ENCODE measurements around the gene TCF12. TPM values are rescaled to one million over a fixed set of nuclear protein-coding genes. Genes with fewer than 3 reads are reported as not detected.

The TCF12 gene
- total RNA-seq, 1 donor from 2014 or later, result 33.2 TPM

DNA sequence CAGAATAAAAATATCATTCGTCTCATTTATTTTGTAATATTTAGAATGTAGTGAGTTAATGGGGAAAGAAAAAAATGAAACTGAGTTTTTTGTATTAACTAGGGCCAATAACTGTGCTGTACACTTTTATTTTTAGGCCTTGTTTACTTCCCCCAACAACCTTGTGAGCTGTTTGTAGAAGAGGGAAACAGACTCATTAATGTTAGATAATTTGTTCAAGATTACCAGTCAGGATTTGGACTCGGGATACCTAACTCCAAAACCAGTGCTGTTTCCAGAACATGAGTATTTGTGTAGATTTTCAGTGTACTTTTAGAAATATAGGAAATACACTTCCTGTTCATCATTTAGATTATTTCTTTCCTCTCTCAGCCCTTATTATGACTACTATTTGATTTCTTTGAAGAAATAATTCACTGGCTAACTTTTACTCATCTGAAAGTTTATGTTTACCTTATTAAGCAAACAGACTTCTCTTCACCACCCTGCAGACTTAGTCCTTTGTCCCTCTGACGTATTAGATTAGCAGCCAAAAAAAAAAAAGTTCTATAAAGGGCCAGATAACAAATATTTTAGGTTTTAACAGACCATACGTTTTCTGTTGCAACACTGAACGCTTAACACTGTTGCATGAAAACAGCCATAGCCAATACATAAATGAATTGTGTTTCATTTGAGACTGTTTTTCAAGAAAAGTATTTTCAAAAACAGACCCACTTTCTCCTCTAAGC is 265.3 kb downstream of the TCF12 start:
- Histone ChIP-seq H3K27me3 (ENCODE audit: control insufficient read depth, insufficient read depth, low read length) (no peaks in the 10 kb centered on the region), H3K4me3 (ENCODE audit: low read depth, low read length) (no peak overlapping the region), H3K36me3 (ENCODE audit: control insufficient read depth, insufficient read depth, low read length) (no peaks in the 10 kb centered on the region)
- TF ChIP-seq, protein P1, sequence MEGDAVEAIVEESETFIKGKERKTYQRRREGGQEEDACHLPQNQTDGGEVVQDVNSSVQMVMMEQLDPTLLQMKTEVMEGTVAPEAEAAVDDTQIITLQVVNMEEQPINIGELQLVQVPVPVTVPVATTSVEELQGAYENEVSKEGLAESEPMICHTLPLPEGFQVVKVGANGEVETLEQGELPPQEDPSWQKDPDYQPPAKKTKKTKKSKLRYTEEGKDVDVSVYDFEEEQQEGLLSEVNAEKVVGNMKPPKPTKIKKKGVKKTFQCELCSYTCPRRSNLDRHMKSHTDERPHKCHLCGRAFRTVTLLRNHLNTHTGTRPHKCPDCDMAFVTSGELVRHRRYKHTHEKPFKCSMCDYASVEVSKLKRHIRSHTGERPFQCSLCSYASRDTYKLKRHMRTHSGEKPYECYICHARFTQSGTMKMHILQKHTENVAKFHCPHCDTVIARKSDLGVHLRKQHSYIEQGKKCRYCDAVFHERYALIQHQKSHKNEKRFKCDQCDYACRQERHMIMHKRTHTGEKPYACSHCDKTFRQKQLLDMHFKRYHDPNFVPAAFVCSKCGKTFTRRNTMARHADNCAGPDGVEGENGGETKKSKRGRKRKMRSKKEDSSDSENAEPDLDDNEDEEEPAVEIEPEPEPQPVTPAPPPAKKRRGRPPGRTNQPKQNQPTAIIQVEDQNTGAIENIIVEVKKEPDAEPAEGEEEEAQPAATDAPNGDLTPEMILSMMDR (IDR thresholded peaks at IDR 0.05; ENCODE audit: insufficient read depth, low read length, severe bottlenecking), result no peak
- FAIRE-seq (no peak), DNase-seq (ENCODE audit: low read depth) (no peak)

DNA sequence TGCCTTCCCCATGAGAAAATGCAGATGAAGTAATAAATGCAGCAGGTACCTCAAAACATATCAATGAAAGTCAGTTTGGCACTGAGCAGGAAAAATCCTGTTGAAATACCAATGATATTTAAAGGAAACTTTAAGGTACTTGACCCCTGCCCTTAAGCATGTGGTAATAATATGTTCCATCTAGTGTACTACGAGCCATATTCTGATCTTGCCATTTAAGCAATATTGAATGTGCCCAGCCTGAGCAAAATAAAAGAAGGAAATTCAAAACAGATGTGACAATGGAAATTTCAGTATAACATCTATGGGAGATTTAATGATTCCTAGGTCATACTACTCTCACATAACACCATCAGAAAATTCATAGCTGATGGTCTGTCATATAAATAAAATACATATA is 266.1 kb downstream of the TCF12 start:
- H3K4me3 ChIP-seq (ENCODE audit: low read depth, low read length), result no peak overlapping the region
- DNase-seq (ENCODE audit: low read depth) (no peak), FAIRE-seq (no peak)
- TF ChIP-seq, protein P1 (IDR thresholded peaks at IDR 0.05; ENCODE audit: insufficient read depth, low read length, severe bottlenecking), result no peak
- H3K36me3 ChIP-seq (ENCODE audit: control insufficient read depth, insufficient read depth, low read length), result no peaks in the 10 kb centered on the region
- no peaks in the 10 kb centered on the region for H3K27me3 ChIP-seq (ENCODE audit: control insufficient read depth, insufficient read depth, low read length)

DNA sequence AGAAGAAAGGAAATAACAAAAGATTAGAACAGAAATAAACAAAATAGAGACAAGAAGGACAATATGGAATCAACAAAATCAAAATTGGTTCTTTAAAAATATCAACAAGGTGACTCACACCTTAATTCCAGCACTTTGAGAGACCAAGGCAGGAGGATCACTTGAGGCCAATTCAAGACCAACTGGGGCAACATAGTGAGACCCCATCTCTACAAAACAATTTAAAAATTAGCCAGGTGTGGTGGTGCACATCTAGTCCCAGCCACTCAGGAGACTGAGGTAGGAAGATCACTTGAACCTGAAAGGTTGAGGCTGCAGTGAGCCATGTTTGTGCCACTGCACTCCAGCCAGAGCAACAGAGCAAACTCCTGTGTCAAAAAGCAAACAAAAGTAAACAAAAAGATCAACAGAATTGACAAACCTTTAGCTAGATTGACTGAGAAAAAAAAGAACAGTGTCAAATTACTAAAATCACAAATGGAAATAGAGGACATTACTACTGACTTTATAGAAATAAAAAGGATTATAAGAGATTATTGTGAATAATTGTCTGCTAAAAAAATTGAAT is 267.1 kb downstream of the TCF12 start:
- H3K36me3 ChIP-seq (ENCODE audit: control insufficient read depth, insufficient read depth, low read length), result no peaks in the 10 kb centered on the region
- TF ChIP-seq, protein P1 (IDR thresholded peaks at IDR 0.05; ENCODE audit: insufficient read depth, low read length, severe bottlenecking), result no peak
- H3K4me3 ChIP-seq (ENCODE audit: low read depth, low read length), result no peak overlapping the region
- FAIRE-seq, result no peak
- H3K27me3 ChIP-seq (ENCODE audit: control insufficient read depth, insufficient read depth, low read length), result no peaks in the 10 kb centered on the region
- no peak for DNase-seq (ENCODE audit: low read depth)

DNA sequence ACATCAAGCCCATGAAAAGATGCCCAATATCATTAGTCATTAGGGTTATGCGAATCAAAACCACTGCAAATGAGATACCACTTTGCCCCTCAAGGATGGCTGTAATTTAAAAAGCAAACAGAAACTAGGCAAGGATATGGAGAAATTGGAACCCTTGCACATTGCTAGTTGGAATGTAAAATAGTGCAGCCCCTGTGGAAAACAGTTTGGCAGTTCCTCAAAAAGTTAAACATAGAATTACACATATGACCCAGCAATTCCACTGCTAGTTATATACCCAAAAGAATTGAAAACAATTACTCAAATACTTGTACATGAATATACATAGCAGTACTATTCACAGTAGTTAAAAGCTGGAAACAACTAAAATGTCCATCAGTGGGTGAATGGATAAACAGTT is 271.0 kb downstream of the TCF12 start:
- Histone ChIP-seq H3K36me3 (ENCODE audit: control insufficient read depth, insufficient read depth, low read length) (no peaks in the 10 kb centered on the region), H3K4me3 (ENCODE audit: low read depth, low read length) (no peak overlapping the region), H3K27me3 (ENCODE audit: control insufficient read depth, insufficient read depth, low read length) (no peaks in the 10 kb centered on the region)
- no peak for DNase-seq (ENCODE audit: low read depth)
- TF ChIP-seq, protein P1 (IDR thresholded peaks at IDR 0.05; ENCODE audit: insufficient read depth, low read length, severe bottlenecking), result no peak
- FAIRE-seq, result no peak

DNA sequence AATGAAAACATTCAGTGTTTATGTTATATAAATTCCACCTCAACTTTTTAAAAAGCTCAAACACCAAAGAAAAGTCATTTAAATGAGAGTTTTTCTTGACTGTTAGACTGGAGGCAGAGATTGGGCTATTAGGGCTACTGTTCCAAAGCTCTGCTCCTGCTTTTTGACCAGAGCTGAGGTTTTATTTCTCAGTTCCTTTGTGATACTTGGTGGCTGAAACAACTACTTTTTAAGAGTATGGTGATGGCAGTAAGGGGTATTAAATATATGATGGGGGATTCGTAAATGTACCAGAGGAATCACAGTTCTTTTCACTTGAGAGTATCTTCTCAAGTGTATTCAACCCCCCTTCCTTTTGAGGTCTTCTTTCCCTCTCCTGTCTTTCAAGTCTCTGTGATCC is 271.8 kb downstream of the TCF12 start:
- H3K27me3 ChIP-seq (ENCODE audit: control insufficient read depth, insufficient read depth, low read length), result no peaks in the 10 kb centered on the region
- H3K4me3 ChIP-seq (ENCODE audit: low read depth, low read length), result no peak overlapping the region
- TF ChIP-seq, protein P1 (IDR thresholded peaks at IDR 0.05; ENCODE audit: insufficient read depth, low read length, severe bottlenecking), result no peak
- no peaks in the 10 kb centered on the region for H3K36me3 ChIP-seq (ENCODE audit: control insufficient read depth, insufficient read depth, low read length)
- DNase-seq (ENCODE audit: low read depth) (no peak), FAIRE-seq (no peak)

Data from bronchial epithelial cell (primary cell).